HUES6 (cell line): ENCODE results near the gene MFAP5.

ENCODE experiments used
- H3K27ac ChIP-seq: 2 replicates; pipeline ENCODE4 v1.7.0; 2013; ENCODE audit warnings: low read depth, mild to moderate bottlenecking, low read length, inconsistent platforms
- H3K27me3 ChIP-seq: 2 replicates; pipeline ENCODE4 v1.6.1; 2013; ENCODE audit warnings: low read length; ENCODE audit not compliant: control insufficient read depth, insufficient read depth
- H3K36me3 ChIP-seq: 2 replicates; pipeline ENCODE4 v1.6.1; 2013; ENCODE audit warnings: low read length; ENCODE audit not compliant: control insufficient read depth, insufficient read depth
- H3K4me1 ChIP-seq: 2 replicates; pipeline ENCODE4 v1.6.1; 2013; ENCODE audit warnings: low read length; ENCODE audit not compliant: control insufficient read depth, insufficient read depth
- H3K4me3 ChIP-seq: 2 replicates; pipeline ENCODE4 v1.5.1; 2013; ENCODE audit warnings: low read depth, low read length
- H3K9ac ChIP-seq: one replicate; pipeline ENCODE4 v1.6.1; 2013; ENCODE audit warnings: mild to moderate bottlenecking, low read length
- H3K9me3 ChIP-seq: 2 replicates; pipeline ENCODE4 v1.6.1; 2013; ENCODE audit warnings: low read depth, low read length; ENCODE audit not compliant: control insufficient read depth, insufficient read depth

The MFAP5 gene

DNA sequence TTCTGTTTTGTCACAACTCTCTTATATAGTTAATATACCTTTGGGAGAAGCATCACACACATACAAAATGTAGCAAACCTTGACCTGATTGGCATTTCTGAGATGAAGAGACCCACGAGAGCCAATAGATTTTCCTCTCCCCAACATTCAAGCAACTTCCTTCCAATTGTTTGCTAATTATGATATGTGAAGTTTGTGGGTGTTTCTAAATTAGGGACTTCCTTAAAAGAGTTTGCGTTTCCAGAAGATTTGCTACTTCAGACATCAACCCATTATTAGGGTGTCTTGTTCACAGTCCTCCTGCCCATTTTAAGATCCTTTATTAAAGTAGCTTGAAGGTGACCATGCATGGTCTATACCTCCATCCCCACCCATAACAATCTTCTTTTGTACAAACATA, 59.3 kb downstream of the MFAP5 start:
- H3K9me3 ChIP-seq: no peaks in the 10 kb centered on the region
- no peak overlapping the region for H3K27ac ChIP-seq
- no peak overlapping the region for H3K9ac ChIP-seq
- no peak overlapping the region for H3K4me3 ChIP-seq
- no peaks in the 10 kb centered on the region for H3K36me3 ChIP-seq
- no peaks in the 10 kb centered on the region for H3K4me1 ChIP-seq
- H3K27me3 ChIP-seq: no peaks in the 10 kb centered on the region

DNA sequence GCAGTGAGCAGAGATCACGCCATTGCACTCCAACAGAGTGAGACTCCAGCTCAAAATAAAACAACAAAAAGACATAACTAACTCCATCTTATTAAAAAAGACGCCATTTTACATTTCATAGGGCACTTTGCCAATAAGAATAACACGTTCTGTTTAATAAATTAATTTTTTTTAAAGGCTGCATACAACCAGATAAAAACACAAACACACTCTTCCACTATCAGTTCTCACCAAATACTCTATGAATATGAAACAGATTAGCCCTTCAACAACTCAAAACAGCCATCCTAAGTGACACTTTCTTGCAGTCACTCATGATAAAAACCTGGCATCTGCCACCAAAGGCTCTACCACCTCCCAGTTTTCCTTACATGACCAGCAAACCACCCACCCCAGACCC, 66.1 kb downstream of the MFAP5 start:
- no peaks in the 10 kb centered on the region for H3K4me1 ChIP-seq
- H3K27me3 ChIP-seq: no peaks in the 10 kb centered on the region
- H3K4me3 ChIP-seq: no peak overlapping the region
- no peak overlapping the region for H3K9ac ChIP-seq
- no peak overlapping the region for H3K27ac ChIP-seq
- H3K9me3 ChIP-seq: no peaks in the 10 kb centered on the region
- no peaks in the 10 kb centered on the region for H3K36me3 ChIP-seq
